K562 (cell line): ENCODE measurements around the gene BRAT1. TPM values are rescaled to one million over a fixed set of nuclear protein-coding genes. Genes with fewer than 3 reads are reported as not detected.

Experiments
- ARNT ChIP-seq, 2 experiments: fragments of 450-650 bp; IDR thresholded peaks; 2 replicates each; pipeline ENCODE4 v1.6.1; 2016; ENCODE audit warnings: mild to moderate bottlenecking in 1 of 2
- CCNT2 ChIP-seq: IDR thresholded peaks from 2 replicates; pipeline ENCODE4 v1.6.1; 2011; ENCODE audit warnings: borderline replicate concordance, low read depth, mild to moderate bottlenecking, moderate library complexity, mixed read lengths, low read length; ENCODE audit not compliant: insufficient read length; ENCODE audit errors: extremely low read depth
- CREM ChIP-seq: IDR thresholded peaks from 2 replicates; pipeline ENCODE4 v1.6.1; 2014; ENCODE audit warnings: antibody characterized with exemption, low read depth
- ILF3 ChIP-seq: fragments of 450-650 bp; IDR thresholded peaks from 2 replicates; pipeline ENCODE4 v1.6.1; 2018; ENCODE audit warnings: antibody characterized with exemption, mild to moderate bottlenecking, moderate library complexity, borderline replicate concordance
- NELFE ChIP-seq: IDR thresholded peaks from 2 replicates; pipeline ENCODE4 v1.6.1; 2011; ENCODE audit warnings: mild to moderate bottlenecking; ENCODE audit not compliant: insufficient read depth, insufficient read length
- NEUROD1 ChIP-seq: fragments of 150-350 bp; IDR thresholded peaks from 2 replicates; pipeline ENCODE4 v1.6.1; 2014; ENCODE audit warnings: borderline replicate concordance, low read length, low read depth; ENCODE audit not compliant: partially characterized antibody
- PRMT5 ChIP-seq: sonication (generic); formaldehyde crosslinking; IDR thresholded peaks from 2 replicates; pipeline ENCODE4 v1.5.0; 2020; ENCODE audit warnings: missing genetic modification reagents
- RBFOX2 ChIP-seq: fragments of 200-400 bp; formaldehyde crosslinking; IDR thresholded peaks from 2 replicates; pipeline ENCODE4 v1.6.1; 2017; ENCODE audit warnings: low read depth, mild to moderate bottlenecking, low read length, moderate library complexity
- SIN3B ChIP-seq: fragments of 450-650 bp; IDR thresholded peaks from 2 replicates; pipeline ENCODE4 v1.6.1; 2017; ENCODE audit warnings: low read depth, mild to moderate bottlenecking, moderate library complexity
- SMAD4 ChIP-seq: fragments of 250-450 bp; sonication (Bioruptor Pico); conservative IDR thresholded peaks from 2 replicates; pipeline ENCODE4 v1.8.0; 2021; ENCODE audit warnings: inconsistent platforms, mild to moderate bottlenecking, moderate library complexity
- TOE1 ChIP-seq, 2 experiments: fragments of 450-650 bp in 1 of 2; sonication (generic) in 1 of 2; formaldehyde crosslinking in 1 of 2; IDR thresholded peaks; 2 replicates each; pipeline versions ENCODE4 v1.7.1 to v1.8.0; 2016 to 2022; ENCODE audit warnings: borderline replicate concordance in 2 of 2, mild to moderate bottlenecking in 2 of 2, antibody characterized with exemption in 1 of 2, inconsistent platforms in 1 of 2, low read depth in 1 of 2, missing genetic modification reagents in 1 of 2, moderate library complexity in 1 of 2
- ZNF134 ChIP-seq: fragments of 250-450 bp; sonication (Bioruptor Pico); conservative IDR thresholded peaks from 2 replicates; pipeline ENCODE4 v1.4.0; 2020
- polyA plus RNA-seq, 8 experiments: library from polyadenylated mRNA; depleted of rRNA in 4 of 8; stranded (reverse) in 5 of 8; unstranded in 3 of 8; fragments of >200 nt; fragmentation: Nextera tagmentation in 2 of 8; fragmentation: Illumina TruSeq in 1 of 8; extraction: Ambion mirVana in 2 of 8; extraction: Trizol in 1 of 8; gene quantifications; 2 replicates each; pipeline versions ENCODE4 v1.2.1 to v1.2.3, GENCODE V29; 2011 to 2014; ENCODE audit warnings: inconsistent platforms in 1 of 8, missing spikeins in 1 of 8
- total RNA-seq, 7 experiments: library from RNA; depleted of rRNA in 6 of 7; stranded (reverse); fragments of >200 nt in 6 of 7; fragmentation: Illumina TruSeq in 2 of 7; extraction: Trizol in 2 of 7; gene quantifications; 2 replicates each; pipeline versions ENCODE4 v1.2.1 to v1.2.3, GENCODE V29; 2011 to 2021; ENCODE audit warnings: low replicate concordance in 1 of 7
- TF ChIP-seq, protein P1 (sequence below): sonication (generic); formaldehyde crosslinking; IDR thresholded peaks from 2 replicates; pipeline ENCODE4 v1.8.0; 2022; ENCODE audit warnings: mild to moderate bottlenecking, missing genetic modification reagents
- TF ChIP-seq, protein P2 (sequence below): fragments of 450-650 bp; IDR thresholded peaks from 2 replicates; pipeline ENCODE4 v1.6.1; 2018; ENCODE audit not compliant: partially characterized antibody

BRAT1 gene
- total and polyA plus RNA-seq, 9 of the 15 experiments (the other 6 are each of a cell fraction or from before 2014, with no cell fraction given): 0.13 to 49.6 (median 10.5) TPM

GRCh38 chr7:2558629-2559282 is 3.4 kb upstream of the BRAT1 start, which contains the start of gene IQCE (continued):
- TF ChIP-seq, protein P1, sequence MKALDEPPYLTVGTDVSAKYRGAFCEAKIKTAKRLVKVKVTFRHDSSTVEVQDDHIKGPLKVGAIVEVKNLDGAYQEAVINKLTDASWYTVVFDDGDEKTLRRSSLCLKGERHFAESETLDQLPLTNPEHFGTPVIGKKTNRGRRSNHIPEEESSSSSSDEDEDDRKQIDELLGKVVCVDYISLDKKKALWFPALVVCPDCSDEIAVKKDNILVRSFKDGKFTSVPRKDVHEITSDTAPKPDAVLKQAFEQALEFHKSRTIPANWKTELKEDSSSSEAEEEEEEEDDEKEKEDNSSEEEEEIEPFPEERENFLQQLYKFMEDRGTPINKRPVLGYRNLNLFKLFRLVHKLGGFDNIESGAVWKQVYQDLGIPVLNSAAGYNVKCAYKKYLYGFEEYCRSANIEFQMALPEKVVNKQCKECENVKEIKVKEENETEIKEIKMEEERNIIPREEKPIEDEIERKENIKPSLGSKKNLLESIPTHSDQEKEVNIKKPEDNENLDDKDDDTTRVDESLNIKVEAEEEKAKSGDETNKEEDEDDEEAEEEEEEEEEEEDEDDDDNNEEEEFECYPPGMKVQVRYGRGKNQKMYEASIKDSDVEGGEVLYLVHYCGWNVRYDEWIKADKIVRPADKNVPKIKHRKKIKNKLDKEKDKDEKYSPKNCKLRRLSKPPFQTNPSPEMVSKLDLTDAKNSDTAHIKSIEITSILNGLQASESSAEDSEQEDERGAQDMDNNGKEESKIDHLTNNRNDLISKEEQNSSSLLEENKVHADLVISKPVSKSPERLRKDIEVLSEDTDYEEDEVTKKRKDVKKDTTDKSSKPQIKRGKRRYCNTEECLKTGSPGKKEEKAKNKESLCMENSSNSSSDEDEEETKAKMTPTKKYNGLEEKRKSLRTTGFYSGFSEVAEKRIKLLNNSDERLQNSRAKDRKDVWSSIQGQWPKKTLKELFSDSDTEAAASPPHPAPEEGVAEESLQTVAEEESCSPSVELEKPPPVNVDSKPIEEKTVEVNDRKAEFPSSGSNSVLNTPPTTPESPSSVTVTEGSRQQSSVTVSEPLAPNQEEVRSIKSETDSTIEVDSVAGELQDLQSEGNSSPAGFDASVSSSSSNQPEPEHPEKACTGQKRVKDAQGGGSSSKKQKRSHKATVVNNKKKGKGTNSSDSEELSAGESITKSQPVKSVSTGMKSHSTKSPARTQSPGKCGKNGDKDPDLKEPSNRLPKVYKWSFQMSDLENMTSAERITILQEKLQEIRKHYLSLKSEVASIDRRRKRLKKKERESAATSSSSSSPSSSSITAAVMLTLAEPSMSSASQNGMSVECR: 0 out of 2 replicates have a peak, but pooled peaks have one; percentile 5
- TF ChIP-seq NEUROD1 (peak; percentile 89), ZNF134 (CRISPR knock-in tag) (no peak), PRMT5 (CRISPR knock-in tag) (no peak), NELFE (no peak), SIN3B (peak; percentile 56; the same call in 1 of the 2 replicates), ARNT (IDR thresholded peaks at IDR 0.05) (0 out of 4 replicates have a peak, but pooled peaks of 1 of the 2 experiments have one; percentile 44), CCNT2 (peak; percentile 61), ILF3 (no peak), TOE1 (IDR thresholded peaks at IDR 0.05; ENCODE audit: borderline replicate concordance) (peak; percentile 75; the same call in 1 of the 2 replicates), TOE1 (CRISPR knock-in tag; IDR thresholded peaks at IDR 0.05; ENCODE audit: borderline replicate concordance, low read depth) (no peak), SMAD4 (CRISPR knock-in tag) (0 out of 2 replicates have a peak, but pooled peaks have one; percentile 15), RBFOX2 (peak; percentile 65), CREM (peak; percentile 64; the same call in 1 of the 2 replicates)
- TF ChIP-seq, protein P2, sequence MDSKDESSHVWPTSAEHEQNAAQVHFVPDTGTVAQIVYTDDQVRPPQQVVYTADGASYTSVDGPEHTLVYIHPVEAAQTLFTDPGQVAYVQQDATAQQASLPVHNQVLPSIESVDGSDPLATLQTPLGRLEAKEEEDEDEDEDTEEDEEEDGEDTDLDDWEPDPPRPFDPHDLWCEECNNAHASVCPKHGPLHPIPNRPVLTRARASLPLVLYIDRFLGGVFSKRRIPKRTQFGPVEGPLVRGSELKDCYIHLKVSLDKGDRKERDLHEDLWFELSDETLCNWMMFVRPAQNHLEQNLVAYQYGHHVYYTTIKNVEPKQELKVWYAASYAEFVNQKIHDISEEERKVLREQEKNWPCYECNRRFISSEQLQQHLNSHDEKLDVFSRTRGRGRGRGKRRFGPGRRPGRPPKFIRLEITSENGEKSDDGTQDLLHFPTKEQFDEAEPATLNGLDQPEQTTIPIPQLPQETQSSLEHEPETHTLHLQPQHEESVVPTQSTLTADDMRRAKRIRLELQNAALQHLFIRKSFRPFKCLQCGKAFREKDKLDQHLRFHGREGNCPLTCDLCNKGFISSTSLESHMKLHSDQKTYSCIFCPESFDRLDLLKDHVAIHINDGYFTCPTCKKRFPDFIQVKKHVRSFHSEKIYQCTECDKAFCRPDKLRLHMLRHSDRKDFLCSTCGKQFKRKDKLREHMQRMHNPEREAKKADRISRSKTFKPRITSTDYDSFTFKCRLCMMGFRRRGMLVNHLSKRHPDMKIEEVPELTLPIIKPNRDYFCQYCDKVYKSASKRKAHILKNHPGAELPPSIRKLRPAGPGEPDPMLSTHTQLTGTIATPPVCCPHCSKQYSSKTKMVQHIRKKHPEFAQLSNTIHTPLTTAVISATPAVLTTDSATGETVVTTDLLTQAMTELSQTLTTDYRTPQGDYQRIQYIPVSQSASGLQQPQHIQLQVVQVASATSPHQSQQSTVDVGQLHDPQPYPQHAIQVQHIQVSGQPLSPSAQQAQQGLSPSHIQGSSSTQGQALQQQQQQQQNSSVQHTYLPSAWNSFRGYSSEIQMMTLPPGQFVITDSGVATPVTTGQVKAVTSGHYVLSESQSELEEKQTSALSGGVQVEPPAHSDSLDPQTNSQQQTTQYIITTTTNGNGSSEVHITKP: peak; percentile 51
